ENCODE data around the gene MYO9A. TPM values are rescaled to one million over a fixed set of nuclear protein-coding genes. Genes with fewer than 3 reads are reported as not detected.

The MYO9A gene
- total RNA-seq, 1 experiment from 2014 or later = 21.4 TPM

- Mint-ChIP-seq H3K4me1 (no peaks in the 10 kb centered on the region), H3K27ac (no peak overlapping the region), H3K4me3 (no peak overlapping the region), H3K9me3 (peaks cover 7 to 8% of the 10 kb centered on the region in 2 experiments; a peak in 3 of 5 replicates), H3K27me3 (ENCODE audit: low read depth) (no peaks in the 10 kb centered on the region), H3K36me3 (ENCODE audit: insufficient read depth in 1 of 3, low read depth in 3 of 3) (peaks cover 5 to 15% (median 14%) of the 10 kb centered on the region in 3 experiments; a peak in 6 of 7 replicates)
- no peak overlapping the region for H2BK120ac ChIP-seq (ENCODE audit: low read depth, low read length, poor library complexity, severe bottlenecking)
- no peak overlapping the region for H3K18ac ChIP-seq (ENCODE audit: insufficient read length, low read depth, low read length)
- no peak overlapping the region for H2BK15ac ChIP-seq (ENCODE audit: low read depth, low read length)
- H2AFZ ChIP-seq (ENCODE audit: low read length) = no peak overlapping the region
- no peaks in the 10 kb centered on the region for H3K4me1 ChIP-seq (ENCODE audit: insufficient read depth, low read length)
- no peaks in the 10 kb centered on the region for H3K9me3 ChIP-seq (ENCODE audit: control insufficient read depth, low read depth, low read length)
- H3K23ac ChIP-seq (ENCODE audit: insufficient read length, low read depth, low read length) = no peak overlapping the region
- H2AK5ac ChIP-seq (ENCODE audit: insufficient read length, low read length) = no peak overlapping the region
- no peaks in the 10 kb centered on the region for H3K23me2 ChIP-seq (ENCODE audit: insufficient read length, low read depth, low read length, poor library complexity, severe bottlenecking)
- TF ChIP-seq CTCF (conservative IDR thresholded peaks at IDR 0.05) = no peak
- no peak overlapping the region for H3K56ac ChIP-seq (ENCODE audit: insufficient read length, low read depth, low read length)
- H2BK12ac ChIP-seq (ENCODE audit: insufficient read length, low read depth, low read length) = no peak overlapping the region
- no CpG with 5 or more reads among the region's 3 CpGs for WGBS (ENCODE audit: extremely low coverage, insufficient read length, low lambda C conversion rate)
- no peak overlapping the region for H3K9ac ChIP-seq (ENCODE audit: extremely low read depth, insufficient read length, low read length)
- H3K14ac ChIP-seq (ENCODE audit: insufficient read depth, low read length) = no peak overlapping the region
- no peaks in the 10 kb centered on the region for H3K27me3 ChIP-seq (ENCODE audit: insufficient read depth, low read length)
- H3T11ph ChIP-seq (ENCODE audit: low read length) = no peak overlapping the region
- no peak overlapping the region for H2BK20ac ChIP-seq (ENCODE audit: low read depth, low read length, poor library complexity, severe bottlenecking)
- no peak overlapping the region for H2BK5ac ChIP-seq (ENCODE audit: insufficient read length, low read length)
- H3K4me2 ChIP-seq (ENCODE audit: insufficient read depth, insufficient read length, low read length) = no peak overlapping the region
- no peaks in the 10 kb centered on the region for H3K79me1 ChIP-seq (ENCODE audit: insufficient read depth, low read depth, low read length, poor library complexity, severe bottlenecking)
- no peak for DNase-seq
- H4K91ac ChIP-seq (ENCODE audit: insufficient read length, low read depth, low read length) = no peak overlapping the region
- peaks cover 2% of the 10 kb centered on the region; the same call in 1 of the 2 replicates for H3K79me2 ChIP-seq (ENCODE audit: insufficient read depth, low read length)
- no peak overlapping the region for H3K4ac ChIP-seq (ENCODE audit: low read depth, low read length)
- H3K27ac ChIP-seq (ENCODE audit: insufficient read length, low read depth, low read length) = no peak overlapping the region
- H4K8ac ChIP-seq (replicated peaks; ENCODE audit: insufficient read length, low read depth, low read length) = no peak overlapping the region
- no peaks in the 10 kb centered on the region for H4K20me1 ChIP-seq (ENCODE audit: control insufficient read depth, insufficient read depth, insufficient read length)
- H4K5ac ChIP-seq (ENCODE audit: insufficient read length, low read depth, low read length) = no peak overlapping the region
These were observed 84.7 kb downstream of the MYO9A start for GRCh38 chr15:72033285-72033684.
